Activated CD4-positive, alpha-beta T cell treated with anti-CD3 and anti-CD28 coated beads, Interleukin-2, amount 50 U/mL, for 48 hours (primary cell): ENCODE measurements around the gene NUDT3.
A peak's percentile ranks its signal among the peaks of the same experiment; 100 is the strongest.
"Not testable (repeated sequence)": the region's sequence is repeated elsewhere in the genome, so short reads cannot be mapped to it uniquely, and the experiment has no call there.

Experiments used
- DNase-seq, 2 experiments: peaks; one replicate each; pipeline ENCODE4 v3.0.0-alpha.2; 2020

The NUDT3 gene

GRCh38 chr6:34392497-34393190, at the start of gene NUDT3:
Gene NUDT3 (minus strand): TSS chr6:34392669. CDS start chr6:34392362, 307 bp downstream.
- peak; percentile 93 to 94 for DNase-seq

DNA sequence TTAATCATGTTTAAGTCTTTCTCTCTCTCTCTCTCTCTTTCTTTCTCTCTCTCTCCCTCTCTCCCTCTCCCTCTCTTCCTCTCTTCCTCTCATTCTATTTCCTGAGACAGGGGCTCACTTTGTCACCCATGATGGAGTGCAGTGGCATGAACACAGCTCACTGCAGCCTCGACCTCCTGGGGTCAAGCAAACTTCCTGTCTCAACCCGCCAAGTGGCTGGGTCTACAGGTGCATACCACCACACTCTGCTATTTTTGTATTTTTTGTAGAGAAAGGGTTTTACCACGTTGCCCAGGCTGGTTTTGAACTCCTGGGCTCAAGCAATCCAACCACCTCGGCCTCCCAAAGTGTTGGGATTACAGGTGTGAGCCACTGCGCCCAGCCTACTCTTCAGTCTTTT, 49.1 kb upstream of the NUDT3 start:
- no peak for DNase-seq

DNA sequence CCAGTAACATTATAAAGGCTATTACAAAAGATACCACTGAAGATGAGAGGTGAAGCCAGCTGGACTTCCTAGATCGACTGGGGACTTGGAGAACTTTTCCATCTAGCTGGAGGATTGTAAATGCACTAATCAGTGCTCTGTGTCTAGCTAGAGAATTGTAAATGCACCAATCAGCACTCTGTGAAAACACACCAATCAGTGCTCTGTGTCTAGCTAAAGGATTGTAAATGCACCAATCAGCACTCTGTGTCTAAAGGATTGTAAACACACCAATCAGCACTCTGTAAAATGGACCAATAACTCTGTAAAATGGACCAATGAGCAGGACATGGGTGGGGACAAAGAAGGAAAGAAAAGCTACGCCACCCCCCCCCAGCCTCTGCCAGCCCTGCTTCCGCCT, 47.0 kb upstream of the NUDT3 start:
- DNase-seq, result no peak

- DNase-seq, result no peak
Observed at GRCh38 chr6:34438705-34439104, 46.2 kb upstream of the NUDT3 start.

DNA sequence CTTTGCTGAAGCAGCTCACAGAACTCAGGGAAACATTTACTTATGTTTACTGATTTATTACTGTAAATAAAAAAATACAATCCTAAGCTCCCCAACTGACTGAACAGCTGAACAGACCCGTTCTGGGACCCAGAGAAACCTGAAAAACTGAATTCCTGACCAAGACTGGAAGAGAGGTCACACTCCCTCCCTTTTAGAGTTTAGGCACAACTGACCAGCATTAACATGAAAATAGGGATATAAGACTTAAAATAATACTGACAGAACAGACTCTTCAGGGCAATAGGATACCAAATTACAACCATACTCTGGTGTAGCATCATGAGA, 45.1 kb upstream of the NUDT3 start:
- no peak for DNase-seq

- no peak for DNase-seq
Observed at GRCh38 chr6:34436803-34437643, 44.6 kb upstream of the NUDT3 start.

DNA sequence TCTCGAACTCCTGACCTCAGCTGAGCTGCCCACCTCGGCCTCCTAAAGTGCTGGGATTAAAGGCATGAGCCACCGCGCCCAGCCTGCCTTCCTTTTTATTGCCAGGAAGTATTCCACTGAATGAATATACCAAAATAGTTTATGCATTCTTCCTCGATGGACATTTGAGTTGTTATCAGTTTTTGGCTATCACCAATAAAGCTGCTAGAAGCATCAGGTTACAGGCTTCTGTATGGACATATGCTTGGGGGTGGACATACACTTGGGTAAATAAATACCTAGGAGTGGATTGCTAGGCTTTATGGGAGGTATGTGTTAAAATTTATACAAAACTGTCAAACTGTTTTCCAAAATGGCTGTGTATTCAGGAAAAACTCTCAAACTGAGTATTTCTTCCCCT, 43.4 kb upstream of the NUDT3 start:
- no peak for DNase-seq

- peak; percentile 94 to 95 for DNase-seq
Observed at GRCh38 chr6:34425498-34426410, 33.3 kb upstream of the NUDT3 start, which contains the start of gene RPS10. Gene RPS10 (minus strand): TSS chr6:34426069. CDS start chr6:34425221, 848 bp downstream.

GRCh38 chr6:34425132-34425497, 32.6 kb upstream of the NUDT3 start:
- DNase-seq, result peak; percentile 23 to 26

- DNase-seq, result no peak
Observed at GRCh38 chr6:34424200-34425131, 32.0 kb upstream of the NUDT3 start.

GRCh38 chr6:34423254-34423653, 30.8 kb upstream of the NUDT3 start:
- DNase-seq, result no peak

DNA sequence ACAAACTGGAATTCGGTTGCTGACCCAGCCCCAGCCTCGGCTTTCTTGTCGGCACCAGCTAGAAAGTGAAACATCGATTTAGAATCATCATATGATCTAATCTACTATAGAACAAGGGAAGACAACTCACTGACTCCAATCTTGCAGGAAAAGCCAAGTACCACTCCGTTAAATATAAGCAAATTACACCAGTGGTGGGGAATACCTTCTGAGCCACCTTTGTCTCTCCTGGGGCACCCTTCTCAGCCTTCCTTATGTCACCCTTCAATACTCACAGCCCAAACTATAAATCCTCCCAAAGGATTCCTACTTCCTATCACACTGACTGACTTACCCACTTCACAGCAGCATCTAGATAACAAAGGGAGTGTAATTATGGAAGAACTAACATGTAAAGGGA, 25.9 kb upstream of the NUDT3 start:
- no peak for DNase-seq

DNA sequence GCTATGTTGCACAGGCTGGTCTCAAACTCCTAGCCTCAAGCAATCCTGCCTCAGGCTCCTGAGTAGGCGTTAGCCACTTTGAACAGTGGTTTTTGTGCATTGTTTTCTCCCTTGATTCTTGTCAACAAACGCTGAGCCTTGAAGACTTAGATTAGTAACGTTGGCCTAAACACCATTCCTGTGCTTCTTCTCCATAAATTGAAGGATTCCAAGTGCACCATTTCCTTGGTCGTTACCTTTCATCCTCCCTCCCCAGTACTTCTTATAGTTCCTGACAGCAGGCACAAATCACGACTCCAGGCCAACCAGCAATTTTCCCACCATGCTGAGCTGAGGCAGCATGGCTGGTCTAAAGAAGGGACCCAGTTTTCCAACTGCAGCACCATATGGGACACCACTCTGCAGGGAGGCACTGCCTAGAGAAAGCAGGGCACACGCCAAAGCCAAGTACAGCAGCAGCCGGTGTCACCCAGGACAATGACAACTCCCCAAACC, 24.5 kb upstream of the NUDT3 start:
- DNase-seq, result no peak

DNA sequence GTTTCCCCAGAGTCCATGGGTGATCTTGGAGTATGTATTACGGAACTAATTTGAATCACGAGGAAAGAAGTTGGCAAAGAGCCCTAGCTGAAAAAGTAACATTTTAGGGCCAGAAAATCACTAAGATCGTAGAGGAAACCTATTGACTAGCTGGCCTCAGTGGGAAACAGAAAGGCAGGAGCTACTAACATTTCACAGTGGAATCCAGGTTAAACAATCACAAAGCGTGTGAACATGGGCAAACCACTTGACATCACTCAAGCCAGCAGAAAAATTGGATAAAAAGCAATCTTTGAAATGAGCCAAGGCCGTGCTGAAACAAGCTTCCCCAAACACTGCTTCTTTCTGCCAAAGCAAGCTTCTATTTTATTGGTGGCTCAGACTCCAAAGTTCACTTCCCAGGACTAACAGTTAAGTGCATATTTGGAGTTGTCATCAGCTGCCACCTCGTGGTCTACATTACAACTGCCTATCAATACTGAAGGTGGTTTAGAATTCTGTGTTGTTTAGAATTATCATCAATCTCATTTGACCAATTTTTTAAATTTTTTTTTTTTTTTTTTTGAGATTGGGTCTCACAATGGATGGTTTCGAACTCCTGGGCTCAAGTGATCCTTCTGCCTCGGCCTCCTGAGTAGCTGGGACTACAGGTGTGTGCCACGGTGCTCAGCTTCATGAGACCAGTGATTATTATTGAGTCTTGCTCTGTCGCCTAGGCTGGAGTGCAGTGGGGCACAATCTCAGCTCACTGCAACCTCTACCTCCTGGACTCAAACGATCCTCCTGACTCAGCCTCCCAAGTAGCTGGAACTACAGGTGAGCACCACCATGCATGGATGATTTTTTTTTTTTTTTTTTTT, 22.8 kb upstream of the NUDT3 start:
- peak in 1 of 2 experiments; percentile 23 for DNase-seq

DNA sequence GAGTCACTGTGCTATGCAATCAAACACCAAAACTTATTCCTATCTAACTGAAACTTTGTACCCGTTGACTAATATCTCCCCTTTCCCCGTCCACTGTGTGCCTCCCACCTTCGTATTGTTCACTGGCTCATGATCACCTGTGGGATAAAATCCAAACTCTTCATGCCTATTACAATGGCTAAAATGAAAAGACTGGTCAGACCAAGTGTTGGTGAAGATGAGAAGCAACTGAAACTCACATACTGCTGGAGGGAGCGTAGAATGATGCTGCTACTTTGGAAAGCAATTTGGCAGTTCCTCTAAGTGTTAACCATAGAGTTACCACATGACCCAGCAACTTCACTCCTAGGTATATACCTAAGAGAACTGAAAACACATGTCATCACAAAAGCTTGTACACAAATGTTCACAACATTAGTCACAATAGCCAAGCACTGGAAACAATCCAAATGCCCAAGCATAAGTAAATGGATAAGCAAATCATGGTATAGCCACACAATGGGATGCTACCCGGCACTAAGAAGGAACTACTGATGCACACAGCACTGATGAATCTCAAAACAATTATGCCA, 20.3 kb upstream of the NUDT3 start:
- DNase-seq, result no peak

DNA sequence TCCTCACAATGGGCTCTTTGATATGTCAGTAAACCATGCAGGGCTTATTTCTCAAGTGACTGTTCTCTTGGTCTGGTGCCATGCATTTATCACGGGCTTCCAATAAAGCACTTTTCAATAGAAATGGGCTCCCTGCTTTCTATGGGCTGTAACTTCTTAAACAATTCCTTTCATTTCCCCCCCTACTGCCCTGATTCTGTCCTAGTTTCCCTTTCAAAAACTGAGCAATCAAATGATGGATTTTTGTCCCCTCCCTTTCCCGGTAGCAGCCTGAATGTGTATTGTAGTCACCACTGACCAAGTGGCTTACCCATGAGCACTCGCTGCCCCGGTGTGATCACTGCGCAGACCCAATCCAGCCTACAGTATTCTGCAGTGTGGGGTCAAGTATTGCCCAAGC, 19.5 kb upstream of the NUDT3 start:
- no peak for DNase-seq

GRCh38 chr6:34407915-34408314, 15.4 kb upstream of the NUDT3 start:
- not testable (repeated sequence) for DNase-seq

DNA sequence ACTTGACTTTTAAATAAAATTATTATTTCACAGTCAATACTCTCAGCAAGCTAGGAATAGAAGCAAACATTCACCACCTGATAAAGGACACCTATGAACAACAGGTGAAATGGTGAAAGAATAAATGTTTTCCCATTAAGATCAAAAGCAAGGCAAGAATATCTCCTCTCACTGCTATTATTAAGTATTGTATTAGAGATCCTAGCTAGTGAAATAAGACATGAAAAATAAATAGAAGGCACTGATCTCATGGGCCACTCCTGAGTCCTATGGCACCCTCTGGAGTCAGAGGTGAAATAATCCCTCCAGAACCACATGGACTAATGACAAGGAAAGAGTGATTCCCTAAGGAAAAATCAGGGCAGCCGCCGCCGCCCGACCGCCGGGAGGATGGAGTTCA, 4.0 kb upstream of the NUDT3 start:
- no peak for DNase-seq

DNA sequence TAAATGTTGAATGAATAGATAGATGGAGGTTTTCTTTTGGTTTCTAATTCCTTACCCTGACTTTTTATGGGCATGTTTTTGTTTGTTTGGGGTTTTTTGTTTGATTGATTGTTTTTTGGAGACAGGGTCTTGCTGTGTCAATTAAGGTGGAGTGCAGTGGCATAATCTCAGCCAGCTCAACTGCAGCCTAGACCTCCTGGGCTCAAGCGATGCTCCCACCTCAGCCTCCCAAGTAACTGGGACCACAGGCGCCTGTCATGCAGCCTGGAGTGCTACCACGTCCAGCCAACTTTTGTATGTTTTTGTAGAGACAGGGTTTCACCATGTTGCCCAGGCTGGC, 1.5 kb upstream of the NUDT3 start:
- DNase-seq, result no peak

- DNase-seq, result no peak
Observed at GRCh38 chr6:34393191-34393965, 909 bp upstream of the NUDT3 start.
